Liver (tissue), 9 donors: ENCODE measurements around the gene PLCB1. TPM values are rescaled to one million over a fixed set of nuclear protein-coding genes. Genes with fewer than 3 reads are reported as not detected.

Experiments
- DNase-seq: peaks from one replicate; pipeline ENCODE4 v3.0.0-alpha.2; 2017; ENCODE audit warnings: low spot score
- H3K27ac ChIP-seq, 2 donors: one replicate each; pipeline ENCODE4 v1.7.0; 2013; ENCODE audit warnings: inconsistent platforms in 2 of 2, low read length in 2 of 2, control low read depth in 1 of 2, low read depth in 1 of 2, mild to moderate bottlenecking in 1 of 2
- H3K27me3 ChIP-seq, 4 donors: one replicate each; pipeline versions ENCODE4 v1.6.1 to v1.7.0; 2013; ENCODE audit warnings: low read length in 3 of 4, inconsistent platforms in 1 of 4, mild to moderate bottlenecking in 1 of 4, moderate library complexity in 1 of 4; ENCODE audit not compliant: control insufficient read depth in 4 of 4, insufficient read depth in 4 of 4
- H3K36me3 ChIP-seq, 4 donors: one replicate each; pipeline versions ENCODE4 v1.6.1 to v1.7.0; 2013; ENCODE audit warnings: low read length in 3 of 4, mild to moderate bottlenecking in 3 of 4, low read depth in 1 of 4, moderate library complexity in 1 of 4; ENCODE audit not compliant: control insufficient read depth in 4 of 4, insufficient read depth in 3 of 4
- H3K4me1 ChIP-seq, 4 donors: one replicate each; pipeline versions ENCODE4 v1.6.1 to v1.7.0; 2013; ENCODE audit warnings: low read length in 3 of 4, mild to moderate bottlenecking in 3 of 4, moderate library complexity in 1 of 4; ENCODE audit not compliant: control insufficient read depth in 4 of 4, insufficient read depth in 4 of 4
- H3K4me3 ChIP-seq, 3 donors: one replicate each; pipeline versions ENCODE4 v1.6.1 to v1.7.0; 2013; ENCODE audit warnings: low read length in 3 of 3, control low read depth in 1 of 3, low read depth in 1 of 3, mild to moderate bottlenecking in 1 of 3
- H3K9ac ChIP-seq, 2 donors: one replicate each; pipeline ENCODE4 v1.7.0; 2013; ENCODE audit warnings: low read length in 2 of 2, mild to moderate bottlenecking in 2 of 2, moderate library complexity in 2 of 2, control low read depth in 1 of 2, low read depth in 1 of 2
- H3K9me3 ChIP-seq, 4 donors: one replicate each; pipeline versions ENCODE4 v1.6.1 to v1.7.0; 2013; ENCODE audit warnings: low read length in 3 of 4; ENCODE audit not compliant: control insufficient read depth in 4 of 4
- CTCF ChIP-seq: fragments of 150-350 bp; IDR thresholded peaks from 2 replicates; pipeline ENCODE4 v1.5.1; 2017; ENCODE audit warnings: improper control_type of control experiment, low read depth, low read length; ENCODE audit not compliant: missing input control
- EGR1 ChIP-seq, 2 donors: IDR thresholded peaks; 2 replicates each; pipeline ENCODE4 v1.6.1; 2016 to 2018; ENCODE audit warnings: antibody characterized with exemption in 2 of 2, low read depth in 2 of 2
- FOXA1 ChIP-seq: IDR thresholded peaks from 2 replicates; pipeline ENCODE4 v1.6.1; 2016; ENCODE audit warnings: antibody characterized with exemption
- FOXA2 ChIP-seq: IDR thresholded peaks from 2 replicates; pipeline ENCODE4 v1.6.1; 2016; ENCODE audit warnings: antibody characterized with exemption
- GABPA ChIP-seq, 2 donors: IDR thresholded peaks in 1 of 2; conservative IDR thresholded peaks in 1 of 2; 2 replicates each; pipeline ENCODE4 v1.6.1; 2016; ENCODE audit warnings: antibody characterized with exemption in 2 of 2, mild to moderate bottlenecking in 1 of 2, moderate library complexity in 1 of 2
- HNF4A ChIP-seq, 2 donors: conservative IDR thresholded peaks; 2 replicates each; pipeline ENCODE4 v1.6.1; 2016; ENCODE audit warnings: antibody characterized with exemption in 2 of 2, mild to moderate bottlenecking in 2 of 2
- HNF4G ChIP-seq: IDR thresholded peaks from 2 replicates; pipeline ENCODE4 v1.6.1; 2016; ENCODE audit warnings: antibody characterized with exemption
- JUND ChIP-seq, 2 donors: IDR thresholded peaks; 2 replicates each; pipeline ENCODE4 v1.6.1; 2016; ENCODE audit warnings: antibody characterized with exemption in 2 of 2
- NR2F2 ChIP-seq: IDR thresholded peaks from 2 replicates; pipeline ENCODE4 v1.6.1; 2016; ENCODE audit warnings: antibody characterized with exemption
- RAD21 ChIP-seq, 2 donors: IDR thresholded peaks; 2 replicates each; pipeline ENCODE4 v1.6.1; 2016; ENCODE audit warnings: antibody characterized with exemption in 2 of 2, mild to moderate bottlenecking in 2 of 2
- SP1 ChIP-seq: IDR thresholded peaks from 2 replicates; pipeline ENCODE4 v1.6.1; 2018; ENCODE audit warnings: antibody characterized with exemption, mild to moderate bottlenecking
- TAF1 ChIP-seq: conservative IDR thresholded peaks from 2 replicates; pipeline ENCODE4 v1.6.1; 2016; ENCODE audit warnings: antibody characterized with exemption, mild to moderate bottlenecking
- YY1 ChIP-seq: IDR thresholded peaks from 2 replicates; pipeline ENCODE4 v1.6.1; 2016; ENCODE audit warnings: antibody characterized with exemption, mild to moderate bottlenecking
- ZBTB33 ChIP-seq: IDR thresholded peaks from 2 replicates; pipeline ENCODE4 v1.6.1; 2016; ENCODE audit warnings: antibody characterized with exemption
- WGBS: extraction: QIAGEN DNeasy Blood & Tissue Kit; methylation state at CpG from one replicate; pipeline ENCODE4 v1.1.7; 2013; 5-methylcytosine and 5-hydroxymethylcytosine counted together
- polyA plus RNA-seq, 2 donors: library from polyadenylated mRNA; stranded (reverse) in 1 of 2; unstranded in 1 of 2; fragments of 200-250 nt in 1 of 2; fragments of >200 nt in 1 of 2; fragmentation: Nextera tagmentation in 1 of 2; extraction: Ambion mirVana in 1 of 2; gene quantifications; one replicate each; pipeline versions ENCODE4 v1.2.1 to v1.2.3, GENCODE V29; 2013 to 2015
- total RNA-seq, 2 donors: library from RNA; depleted of rRNA; stranded (reverse); fragments of >200 nt; gene quantifications; one replicate each; pipeline ENCODE4 v1.2.3, GENCODE V29; 2014
- TF ChIP-seq, protein P1 (sequence below): IDR thresholded peaks from 2 replicates; pipeline ENCODE4 v1.6.1; 2016; ENCODE audit warnings: antibody characterized with exemption
- TF ChIP-seq, protein P2 (sequence below): IDR thresholded peaks from 2 replicates; pipeline ENCODE4 v1.6.1; 2016; ENCODE audit warnings: antibody characterized with exemption, mild to moderate bottlenecking
- TF ChIP-seq, protein P3 (sequence below): IDR thresholded peaks from 2 replicates; pipeline ENCODE4 v1.6.1; 2016; ENCODE audit warnings: antibody characterized with exemption
- donor health status: healthy.
- donor health status: healthy.
- donor health status: healthy.
- donor health status: healthy.
- donor health status: healthy.

PLCB1 gene
- total and polyA plus RNA-seq, 4 donors: 3.7 to 13.5 (median 5.9) TPM

GRCh38 chr20:8271727-8272126, 139.7 kb downstream of the PLCB1 start:
- Histone ChIP-seq H3K4me3 (no peak overlapping the region), H3K9me3 (no peaks in the 10 kb centered on the region), H3K4me1 (no peaks in the 10 kb centered on the region), H3K9ac (no peak overlapping the region), H3K27me3 (no peaks in the 10 kb centered on the region), H3K36me3 (no peaks in the 10 kb centered on the region), H3K27ac (no peak overlapping the region)
- 73% methylated on average over 2 of the region's 2 CpGs for WGBS
- TF ChIP-seq FOXA1 (no peak), NR2F2 (no peak), HNF4A (conservative IDR thresholded peaks at IDR 0.05) (no peak), EGR1 (IDR thresholded peaks at IDR 0.05; ENCODE audit: low read depth in 2 of 2) (no peak), TAF1 (no peak), CTCF (no peak), HNF4G (no peak), ZBTB33 (no peak), SP1 (no peak), RAD21 (IDR thresholded peaks at IDR 0.05) (no peak), YY1 (no peak)
- TF ChIP-seq, protein P1, sequence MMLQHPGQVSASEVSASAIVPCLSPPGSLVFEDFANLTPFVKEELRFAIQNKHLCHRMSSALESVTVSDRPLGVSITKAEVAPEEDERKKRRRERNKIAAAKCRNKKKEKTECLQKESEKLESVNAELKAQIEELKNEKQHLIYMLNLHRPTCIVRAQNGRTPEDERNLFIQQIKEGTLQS: no peak
- TF ChIP-seq, protein P2, sequence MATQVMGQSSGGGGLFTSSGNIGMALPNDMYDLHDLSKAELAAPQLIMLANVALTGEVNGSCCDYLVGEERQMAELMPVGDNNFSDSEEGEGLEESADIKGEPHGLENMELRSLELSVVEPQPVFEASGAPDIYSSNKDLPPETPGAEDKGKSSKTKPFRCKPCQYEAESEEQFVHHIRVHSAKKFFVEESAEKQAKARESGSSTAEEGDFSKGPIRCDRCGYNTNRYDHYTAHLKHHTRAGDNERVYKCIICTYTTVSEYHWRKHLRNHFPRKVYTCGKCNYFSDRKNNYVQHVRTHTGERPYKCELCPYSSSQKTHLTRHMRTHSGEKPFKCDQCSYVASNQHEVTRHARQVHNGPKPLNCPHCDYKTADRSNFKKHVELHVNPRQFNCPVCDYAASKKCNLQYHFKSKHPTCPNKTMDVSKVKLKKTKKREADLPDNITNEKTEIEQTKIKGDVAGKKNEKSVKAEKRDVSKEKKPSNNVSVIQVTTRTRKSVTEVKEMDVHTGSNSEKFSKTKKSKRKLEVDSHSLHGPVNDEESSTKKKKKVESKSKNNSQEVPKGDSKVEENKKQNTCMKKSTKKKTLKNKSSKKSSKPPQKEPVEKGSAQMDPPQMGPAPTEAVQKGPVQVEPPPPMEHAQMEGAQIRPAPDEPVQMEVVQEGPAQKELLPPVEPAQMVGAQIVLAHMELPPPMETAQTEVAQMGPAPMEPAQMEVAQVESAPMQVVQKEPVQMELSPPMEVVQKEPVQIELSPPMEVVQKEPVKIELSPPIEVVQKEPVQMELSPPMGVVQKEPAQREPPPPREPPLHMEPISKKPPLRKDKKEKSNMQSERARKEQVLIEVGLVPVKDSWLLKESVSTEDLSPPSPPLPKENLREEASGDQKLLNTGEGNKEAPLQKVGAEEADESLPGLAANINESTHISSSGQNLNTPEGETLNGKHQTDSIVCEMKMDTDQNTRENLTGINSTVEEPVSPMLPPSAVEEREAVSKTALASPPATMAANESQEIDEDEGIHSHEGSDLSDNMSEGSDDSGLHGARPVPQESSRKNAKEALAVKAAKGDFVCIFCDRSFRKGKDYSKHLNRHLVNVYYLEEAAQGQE: no peak
- TF ChIP-seq, protein P3, sequence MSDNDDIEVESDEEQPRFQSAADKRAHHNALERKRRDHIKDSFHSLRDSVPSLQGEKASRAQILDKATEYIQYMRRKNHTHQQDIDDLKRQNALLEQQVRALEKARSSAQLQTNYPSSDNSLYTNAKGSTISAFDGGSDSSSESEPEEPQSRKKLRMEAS: no peak
- no peak for DNase-seq

DNA sequence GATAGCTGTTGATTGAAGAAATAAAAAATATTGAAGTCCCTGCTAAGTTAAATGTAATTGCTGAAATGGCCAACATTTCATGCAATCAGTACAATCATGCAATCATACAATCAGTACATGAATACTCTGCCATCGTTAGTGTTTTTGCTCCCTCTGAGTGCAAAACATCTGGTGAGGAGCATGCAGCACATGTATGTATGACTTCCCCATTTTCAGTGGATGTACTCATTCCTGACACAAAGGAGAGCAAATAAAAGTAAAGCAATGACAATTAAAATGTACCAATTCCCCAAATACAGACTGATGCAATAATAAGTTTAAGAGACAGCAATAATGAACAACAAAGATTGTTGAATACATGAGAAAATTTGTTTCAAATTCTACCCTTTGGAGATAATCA, 140.7 kb downstream of the PLCB1 start:
- 78% methylated on average over 1 of the region's 1 CpG for WGBS
- Histone ChIP-seq H3K9me3 (no peaks in the 10 kb centered on the region), H3K4me3 (no peak overlapping the region), H3K27me3 (no peaks in the 10 kb centered on the region), H3K4me1 (no peaks in the 10 kb centered on the region), H3K36me3 (no peaks in the 10 kb centered on the region), H3K27ac (no peak overlapping the region), H3K9ac (no peak overlapping the region)
- no peak for DNase-seq
- TF ChIP-seq SP1 (no peak), HNF4G (no peak), HNF4A (conservative IDR thresholded peaks at IDR 0.05) (no peak), EGR1 (IDR thresholded peaks at IDR 0.05; ENCODE audit: low read depth in 2 of 2) (no peak), GABPA (IDR thresholded peaks at IDR 0.05 in 1 of 2, conservative IDR thresholded peaks at IDR 0.05 in 1 of 2) (no peak), JUND (IDR thresholded peaks at IDR 0.05) (no peak), FOXA1 (no peak), TAF1 (no peak), FOXA2 (no peak), RAD21 (IDR thresholded peaks at IDR 0.05) (no peak), CTCF (no peak), YY1 (no peak)
- TF ChIP-seq, protein P2: no peak
- TF ChIP-seq, protein P1: no peak
- TF ChIP-seq, protein P3: no peak
